HepG2 (cell line): ENCODE measurements around the gene ASIC3. TPM values are rescaled to one million over a fixed set of nuclear protein-coding genes. Genes with fewer than 3 reads are reported as not detected.

Experiments
- ADNP ChIP-seq: sonication (generic); formaldehyde crosslinking; IDR thresholded peaks from 2 replicates; pipeline ENCODE4 v1.4.0; 2020; ENCODE audit warnings: missing genetic modification reagents
- FOXK2 ChIP-seq: fragments of 450-650 bp; IDR thresholded peaks from 2 replicates; pipeline ENCODE4 v1.6.1; 2016
- GTF3A ChIP-seq: sonication (generic); formaldehyde crosslinking; conservative IDR thresholded peaks from 2 replicates; pipeline ENCODE4 v1.4.0; 2020; ENCODE audit warnings: mild to moderate bottlenecking, missing genetic modification reagents
- HOXD1 ChIP-seq: sonication (generic); formaldehyde crosslinking; IDR thresholded peaks from 2 replicates; pipeline ENCODE4 v1.5.0; 2020; ENCODE audit warnings: missing genetic modification reagents
- MLLT10 ChIP-seq: sonication (generic); formaldehyde crosslinking; IDR thresholded peaks from 2 replicates; pipeline ENCODE4 v1.4.0; 2020; ENCODE audit warnings: missing genetic modification reagents
- MNT ChIP-seq: fragments of 450-650 bp; IDR thresholded peaks from 2 replicates; pipeline ENCODE4 v1.6.1; 2016
- MTF2 ChIP-seq: sonication (generic); formaldehyde crosslinking; IDR thresholded peaks from 2 replicates; pipeline ENCODE4 v1.5.0; 2020; ENCODE audit warnings: missing genetic modification reagents, borderline replicate concordance
- NRL ChIP-seq: sonication (generic); formaldehyde crosslinking; IDR thresholded peaks from 2 replicates; pipeline ENCODE4 v1.5.0; 2020; ENCODE audit warnings: missing genetic modification reagents, mild to moderate bottlenecking, moderate library complexity, borderline replicate concordance
- PRPF4 ChIP-seq: fragments of 200-400 bp; formaldehyde crosslinking; IDR thresholded peaks from 2 replicates; pipeline ENCODE4 v1.6.1; 2016; ENCODE audit warnings: low read length, low read depth; ENCODE audit not compliant: poor library complexity, severe bottlenecking
- TBP ChIP-seq: sonication (generic); formaldehyde crosslinking; IDR thresholded peaks from 2 replicates; pipeline ENCODE4 v1.5.0; 2020; ENCODE audit warnings: missing genetic modification reagents
- ZNF232 ChIP-seq: sonication (generic); formaldehyde crosslinking; IDR thresholded peaks from 2 replicates; pipeline ENCODE4 v1.4.0; 2020; ENCODE audit warnings: missing genetic modification reagents, borderline replicate concordance
- ZNF280B ChIP-seq: sonication (generic); formaldehyde crosslinking; IDR thresholded peaks from 2 replicates; pipeline ENCODE4 v1.5.0; 2020; ENCODE audit warnings: missing genetic modification reagents, mild to moderate bottlenecking, borderline replicate concordance
- ZNF317 ChIP-seq: sonication (generic); formaldehyde crosslinking; IDR thresholded peaks from 2 replicates; pipeline ENCODE4 v1.5.0; 2020; ENCODE audit warnings: mild to moderate bottlenecking, missing genetic modification reagents
- ZNF333 ChIP-seq: sonication (generic); formaldehyde crosslinking; IDR thresholded peaks from 2 replicates; pipeline ENCODE4 v1.4.0; 2020; ENCODE audit warnings: mild to moderate bottlenecking, missing genetic modification reagents, borderline replicate concordance
- ZNF547 ChIP-seq: sonication (generic); formaldehyde crosslinking; IDR thresholded peaks from 2 replicates; pipeline ENCODE4 v1.5.1; 2020; ENCODE audit warnings: mild to moderate bottlenecking, missing genetic modification reagents
- ZNF674 ChIP-seq: sonication (generic); formaldehyde crosslinking; IDR thresholded peaks from 2 replicates; pipeline ENCODE4 v1.5.0; 2020; ENCODE audit warnings: low read depth, mild to moderate bottlenecking, missing genetic modification reagents
- ZNF704 ChIP-seq: sonication (generic); formaldehyde crosslinking; IDR thresholded peaks from 2 replicates; pipeline ENCODE4 v1.8.1; 2023; ENCODE audit warnings: mild to moderate bottlenecking, inconsistent platforms, moderate library complexity, missing genetic modification reagents, borderline replicate concordance
- ZNF775 ChIP-seq: sonication (generic); formaldehyde crosslinking; IDR thresholded peaks from 2 replicates; pipeline ENCODE4 v1.4.0; 2020; ENCODE audit warnings: missing genetic modification reagents, mild to moderate bottlenecking, moderate library complexity, borderline replicate concordance
- ZNF800 ChIP-seq: sonication (generic); formaldehyde crosslinking; IDR thresholded peaks from 2 replicates; pipeline ENCODE4 v1.4.0; 2020; ENCODE audit warnings: missing genetic modification reagents
- polyA plus RNA-seq, 8 experiments: library from polyadenylated mRNA; depleted of rRNA in 3 of 8; stranded (reverse) in 7 of 8; unstranded in 1 of 8; fragments of >200 nt; fragmentation: Illumina TruSeq in 4 of 8; extraction: Trizol in 4 of 8; gene quantifications; 2 replicates each; pipeline versions ENCODE4 v1.2.1 to v1.2.3, GENCODE V29; 2011 to 2016; ENCODE audit warnings: low read depth in 4 of 8, missing spikeins in 1 of 8, mixed read lengths in 1 of 8; ENCODE audit not compliant: insufficient read depth in 1 of 8
- total RNA-seq, 5 experiments: library from RNA; depleted of rRNA; stranded (reverse); fragments of >200 nt; fragmentation: Illumina TruSeq; extraction: Trizol; gene quantifications; 2 replicates each; pipeline ENCODE4 v1.2.3, GENCODE V29; 2016; ENCODE audit warnings: low read depth in 1 of 5
- TF ChIP-seq, protein P1 (sequence below): sonication (generic); formaldehyde crosslinking; IDR thresholded peaks from 2 replicates; pipeline ENCODE4 v1.5.0; 2020; ENCODE audit warnings: mild to moderate bottlenecking, missing genetic modification reagents

ASIC3 gene
- total and polyA plus RNA-seq, 2 of the 13 experiments (the other 11 are each of a cell fraction or from before 2014, with no cell fraction given), result 0.51 TPM; not detected in 1

DNA sequence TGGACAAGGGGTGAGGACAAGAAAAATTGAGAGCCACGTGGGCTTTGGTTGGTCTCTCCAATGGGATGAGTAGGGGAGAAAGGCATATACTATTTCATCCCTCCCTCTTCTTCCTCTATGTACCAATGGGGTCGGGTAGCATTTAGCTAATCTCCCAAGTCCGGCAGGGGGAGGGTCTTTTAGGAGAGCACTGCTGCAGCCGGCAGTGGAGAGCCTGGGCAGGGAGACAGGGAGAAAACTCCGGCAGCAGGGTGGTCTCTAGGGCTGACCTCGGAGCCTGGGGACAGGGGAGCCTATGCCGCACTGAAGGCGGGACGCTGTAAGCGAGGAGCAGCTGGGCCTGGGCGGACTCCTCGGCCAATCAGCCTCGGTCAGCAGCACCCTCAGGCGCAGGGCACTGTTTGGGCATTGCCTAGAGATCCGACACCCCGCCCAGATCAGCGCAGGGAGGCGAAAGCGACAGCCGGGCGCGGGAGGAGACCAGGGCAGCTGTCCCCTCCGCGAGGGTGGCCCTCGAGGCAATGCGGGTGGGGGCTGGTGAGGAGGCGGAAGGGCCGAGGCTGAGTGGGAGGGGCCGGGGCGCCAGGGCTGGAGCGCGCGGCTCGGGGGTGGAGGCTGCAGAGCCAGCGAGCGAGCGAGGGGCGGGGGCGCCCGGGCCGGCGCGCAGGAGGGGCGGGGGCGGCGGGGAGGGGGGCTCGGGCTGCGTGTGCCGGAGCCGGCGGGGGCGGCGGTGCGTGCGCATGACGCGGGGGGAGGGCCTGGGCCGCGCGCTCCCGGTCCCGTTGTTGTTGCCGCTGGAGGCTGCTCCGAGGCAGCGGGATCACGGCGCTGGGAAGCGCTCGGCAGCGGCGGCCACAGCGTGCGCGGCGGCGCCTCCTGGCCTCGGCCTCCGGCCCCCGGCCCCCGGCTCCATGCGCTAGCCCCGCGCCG lies 37.6 kb downstream of the ASIC3 start, which contains the start of gene AGAP3 (continued):
- no peak for TF ChIP-seq NRL (CRISPR knock-in tag)
- no peak for TF ChIP-seq ZNF775
- TF ChIP-seq PRPF4, result no peak
- TF ChIP-seq MNT, result no peak
- TF ChIP-seq FOXK2, result no peak
- TF ChIP-seq ZNF547, result peak; percentile 64; the same call in 1 of the 2 replicates
- TF ChIP-seq ADNP (CRISPR knock-in tag), result no peak
- no peak for TF ChIP-seq ZNF800 (CRISPR knock-in tag)
- TF ChIP-seq TBP, result no peak; the same call in 1 of the 2 replicates
- TF ChIP-seq MLLT10 (CRISPR knock-in tag), result no peak
- TF ChIP-seq ZNF317 (CRISPR knock-in tag), result peak; percentile 40; the same call in 1 of the 2 replicates
- no peak for TF ChIP-seq HOXD1
- TF ChIP-seq ZNF280B, result 0 out of 2 replicates have a peak, but pooled peaks have one; percentile 73
- no peak for TF ChIP-seq MTF2 (CRISPR knock-in tag)
- no peak for TF ChIP-seq ZNF674 (CRISPR knock-in tag)
- no peak for TF ChIP-seq ZNF704 (CRISPR knock-in tag)
- TF ChIP-seq, protein P1, sequence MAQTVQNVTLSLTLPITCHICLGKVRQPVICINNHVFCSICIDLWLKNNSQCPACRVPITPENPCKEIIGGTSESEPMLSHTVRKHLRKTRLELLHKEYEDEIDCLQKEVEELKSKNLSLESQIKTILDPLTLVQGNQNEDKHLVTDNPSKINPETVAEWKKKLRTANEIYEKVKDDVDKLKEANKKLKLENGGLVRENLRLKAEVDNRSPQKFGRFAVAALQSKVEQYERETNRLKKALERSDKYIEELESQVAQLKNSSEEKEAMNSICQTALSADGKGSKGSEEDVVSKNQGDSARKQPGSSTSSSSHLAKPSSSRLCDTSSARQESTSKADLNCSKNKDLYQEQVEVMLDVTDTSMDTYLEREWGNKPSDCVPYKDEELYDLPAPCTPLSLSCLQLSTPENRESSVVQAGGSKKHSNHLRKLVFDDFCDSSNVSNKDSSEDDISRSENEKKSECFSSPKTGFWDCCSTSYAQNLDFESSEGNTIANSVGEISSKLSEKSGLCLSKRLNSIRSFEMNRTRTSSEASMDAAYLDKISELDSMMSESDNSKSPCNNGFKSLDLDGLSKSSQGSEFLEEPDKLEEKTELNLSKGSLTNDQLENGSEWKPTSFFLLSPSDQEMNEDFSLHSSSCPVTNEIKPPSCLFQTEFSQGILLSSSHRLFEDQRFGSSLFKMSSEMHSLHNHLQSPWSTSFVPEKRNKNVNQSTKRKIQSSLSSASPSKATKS (CRISPR knock-in tag), result no peak
- TF ChIP-seq ZNF232 (CRISPR knock-in tag), result no peak
- TF ChIP-seq ZNF333 (CRISPR knock-in tag), result no peak
- TF ChIP-seq GTF3A (CRISPR knock-in tag), result no peak
